Vagina (tissue), 2 donors: ENCODE data around the gene GOLGA6D.
"Not testable (repeated sequence)": the region's sequence is repeated elsewhere in the genome, so short reads cannot be mapped to it uniquely, and the experiment has no call there.

Experiments
- POLR2A ChIP-seq, 2 donors: fragments of 450-650 bp; IDR thresholded peaks; one replicate each; pipeline ENCODE4 v1.6.1; 2017; ENCODE audit warnings: antibody characterized with exemption in 2 of 2, mild to moderate bottlenecking in 2 of 2, moderate library complexity in 2 of 2
- TF ChIP-seq, protein P1 (sequence below), 3 experiments: fragments of 450-650 bp in 2 of 3; fragments of 200-600 bp in 1 of 3; sonication (generic) in 1 of 3; IDR thresholded peaks; one replicate each; pipeline ENCODE4 v1.5.1; 2017 to 2019; ENCODE audit warnings: antibody characterized with exemption in 3 of 3, mild to moderate bottlenecking in 2 of 3, moderate library complexity in 2 of 3

DNA sequence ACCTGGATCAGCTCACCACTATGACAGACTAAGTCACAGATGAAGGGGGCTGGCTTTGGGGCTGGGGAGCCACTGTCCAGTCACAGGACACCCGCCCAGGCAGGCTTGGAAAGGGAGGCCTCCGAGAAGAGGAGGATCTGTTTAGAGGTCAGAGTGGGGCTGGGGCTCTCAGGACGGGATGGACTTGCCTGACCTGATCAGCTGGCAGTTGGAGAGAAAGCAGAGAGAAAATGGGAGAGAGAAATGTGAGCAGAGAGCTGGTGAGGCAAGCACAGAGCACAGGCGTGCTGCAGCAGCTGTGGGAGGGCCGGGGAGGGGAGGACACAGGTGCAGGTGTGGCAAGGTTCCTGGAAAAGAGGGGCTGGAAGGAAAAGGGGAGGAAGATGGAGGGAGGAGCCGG lies 17.4 kb downstream of the GOLGA6D start:
- TF ChIP-seq, protein P1, sequence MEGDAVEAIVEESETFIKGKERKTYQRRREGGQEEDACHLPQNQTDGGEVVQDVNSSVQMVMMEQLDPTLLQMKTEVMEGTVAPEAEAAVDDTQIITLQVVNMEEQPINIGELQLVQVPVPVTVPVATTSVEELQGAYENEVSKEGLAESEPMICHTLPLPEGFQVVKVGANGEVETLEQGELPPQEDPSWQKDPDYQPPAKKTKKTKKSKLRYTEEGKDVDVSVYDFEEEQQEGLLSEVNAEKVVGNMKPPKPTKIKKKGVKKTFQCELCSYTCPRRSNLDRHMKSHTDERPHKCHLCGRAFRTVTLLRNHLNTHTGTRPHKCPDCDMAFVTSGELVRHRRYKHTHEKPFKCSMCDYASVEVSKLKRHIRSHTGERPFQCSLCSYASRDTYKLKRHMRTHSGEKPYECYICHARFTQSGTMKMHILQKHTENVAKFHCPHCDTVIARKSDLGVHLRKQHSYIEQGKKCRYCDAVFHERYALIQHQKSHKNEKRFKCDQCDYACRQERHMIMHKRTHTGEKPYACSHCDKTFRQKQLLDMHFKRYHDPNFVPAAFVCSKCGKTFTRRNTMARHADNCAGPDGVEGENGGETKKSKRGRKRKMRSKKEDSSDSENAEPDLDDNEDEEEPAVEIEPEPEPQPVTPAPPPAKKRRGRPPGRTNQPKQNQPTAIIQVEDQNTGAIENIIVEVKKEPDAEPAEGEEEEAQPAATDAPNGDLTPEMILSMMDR (IDR thresholded peaks at IDR 0.05): not testable (repeated sequence)
- not testable (repeated sequence) for TF ChIP-seq POLR2A (IDR thresholded peaks at IDR 0.05)
